NCI-H460 (cell line): Measurements from ENCODE around the gene SFXN5. TPM values are rescaled to one million over a fixed set of nuclear protein-coding genes. Genes with fewer than 3 reads are reported as not detected.
A peak's percentile ranks its signal among the peaks of the same experiment; 100 is the strongest.
"Not testable (repeated sequence)": the region's sequence is repeated elsewhere in the genome, so short reads cannot be mapped to it uniquely, and the experiment has no call there.

Experiments used
- DNase-seq: peaks from one replicate; pipeline ENCODE4 v3.0.0-alpha.2; 2016; ENCODE audit warnings: low read depth; ENCODE audit errors: extremely low read depth
- total RNA-seq: library from RNA; depleted of rRNA; stranded (reverse); fragments of >200 nt; shearing (Covaris generic); gene quantifications from 2 replicates; pipeline ENCODE4 v1.2.3, GENCODE V29; 2014

The SFXN5 gene
- total RNA-seq, 1 experiment from 2014 or later: 13.4 TPM

DNA sequence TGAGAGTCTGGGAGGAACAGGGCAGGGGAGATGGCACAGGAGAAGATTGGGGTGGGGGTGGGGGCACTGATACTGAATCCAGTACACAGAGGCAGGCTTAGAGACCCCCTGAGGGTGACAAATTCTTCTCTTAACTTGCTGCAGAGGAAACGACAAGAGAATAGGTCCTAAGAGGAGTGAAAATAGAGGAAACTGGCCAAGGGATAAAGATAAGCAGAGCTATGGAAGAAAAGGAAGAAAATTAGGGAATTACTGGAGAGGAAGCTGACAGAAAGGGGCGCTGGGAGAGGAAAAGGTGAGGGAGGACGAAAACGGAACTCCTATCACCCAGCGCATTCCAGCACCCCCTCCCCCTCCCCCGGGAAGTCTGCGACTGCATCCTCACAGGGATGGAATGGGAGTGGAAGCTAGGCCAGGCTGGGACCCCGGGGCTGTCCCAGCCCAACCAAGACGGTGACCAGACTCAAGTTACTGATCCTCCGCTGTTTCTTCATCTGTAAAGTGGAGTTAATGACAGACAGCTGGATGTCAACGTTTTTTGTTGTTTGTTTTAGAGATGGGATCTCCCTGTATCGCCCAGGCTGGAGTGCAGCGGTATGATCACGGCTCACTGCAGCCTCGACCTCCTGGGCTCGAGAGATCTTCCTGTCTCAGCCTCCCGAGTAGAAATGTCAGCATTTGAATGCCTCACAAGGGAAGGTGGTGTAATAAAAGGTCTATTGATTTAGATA is 156.8 kb downstream of the SFXN5 start:
- DNase-seq: no peak

- no peak for DNase-seq
Observed at GRCh38 chr2:72914206-72914559, 157.3 kb downstream of the SFXN5 start.

GRCh38 chr2:72913486-72914205 is 157.9 kb downstream of the SFXN5 start:
- no peak for DNase-seq

- DNase-seq: no peak
Observed at GRCh38 chr2:72911256-72911655, 160.3 kb downstream of the SFXN5 start.

DNA sequence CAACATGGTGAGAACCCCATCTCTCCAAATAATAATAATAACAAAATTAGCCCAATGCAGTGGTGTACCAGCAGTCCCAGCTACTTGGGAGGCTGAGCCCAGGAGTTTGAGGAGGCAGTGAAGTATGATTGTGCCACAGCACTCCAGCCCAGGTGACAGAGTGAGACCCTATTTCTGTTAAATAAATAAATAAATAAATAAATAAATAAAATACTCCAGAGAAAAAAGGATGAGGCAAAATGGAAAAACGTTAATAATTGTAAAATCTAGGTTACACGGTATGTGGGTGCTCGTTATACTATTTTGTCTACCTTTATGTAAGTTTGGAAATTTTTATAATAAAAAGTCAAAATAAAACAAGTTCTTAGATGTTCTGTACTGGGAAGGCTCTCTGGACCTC is 162.8 kb downstream of the SFXN5 start:
- DNase-seq: no peak

DNA sequence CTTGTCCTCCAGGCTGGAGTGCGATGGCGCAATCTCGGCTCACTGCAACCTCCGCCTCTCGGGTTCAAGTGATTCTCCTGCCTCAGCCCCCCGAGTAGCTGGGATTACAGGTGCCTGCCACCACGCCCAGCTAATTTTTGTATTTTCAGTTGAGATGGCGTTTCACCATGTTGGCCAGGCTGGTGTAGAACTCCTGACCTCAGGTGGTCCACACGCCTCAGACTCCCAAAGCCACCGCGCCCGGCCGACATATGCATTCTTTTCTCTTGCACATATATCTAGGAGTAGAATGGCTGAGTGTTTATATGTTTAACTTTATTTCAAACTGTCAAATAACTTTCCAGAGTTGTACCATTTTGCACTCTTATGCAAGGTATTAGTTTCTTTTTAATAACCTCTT is 164.1 kb downstream of the SFXN5 start:
- not testable (repeated sequence) for DNase-seq

DNA sequence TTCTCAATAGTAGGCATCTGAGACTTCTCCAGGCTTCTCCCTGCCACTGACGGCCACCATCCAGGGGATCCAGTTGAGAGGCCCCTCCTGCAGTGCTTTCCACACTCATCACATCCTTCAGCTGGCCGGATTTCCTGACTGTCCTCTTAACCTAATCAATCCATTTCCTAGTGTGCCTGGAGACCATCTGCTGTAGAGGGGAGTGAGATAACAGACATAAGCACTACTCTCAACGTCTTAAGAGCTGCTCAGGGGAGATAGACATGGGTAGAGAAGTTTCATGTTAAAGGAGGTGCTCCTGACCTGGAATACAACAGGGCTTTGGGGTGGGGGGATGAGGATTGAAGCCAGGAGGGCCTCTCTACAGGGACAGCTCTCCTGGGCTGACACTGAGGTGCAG is 170.1 kb downstream of the SFXN5 start:
- DNase-seq: no peak

GRCh38 chr2:72900191-72900825 is 171.2 kb downstream of the SFXN5 start:
- DNase-seq: no peak

DNA sequence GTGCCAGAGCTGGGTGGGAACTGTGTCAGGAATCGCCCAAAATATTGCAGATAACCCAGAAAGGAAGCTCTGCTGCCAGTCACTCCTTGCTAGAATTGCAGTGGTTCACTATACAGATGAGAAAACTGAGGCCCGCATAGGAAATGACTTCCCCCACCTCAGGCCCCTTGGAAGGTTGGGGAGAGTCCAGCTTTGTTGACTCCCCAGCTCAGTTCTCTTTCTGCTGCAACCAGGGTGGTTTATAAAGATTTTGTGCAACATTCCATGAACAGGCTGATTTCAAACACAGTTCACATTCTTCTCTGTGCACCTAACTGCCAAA is 173.0 kb downstream of the SFXN5 start:
- no peak for DNase-seq

DNA sequence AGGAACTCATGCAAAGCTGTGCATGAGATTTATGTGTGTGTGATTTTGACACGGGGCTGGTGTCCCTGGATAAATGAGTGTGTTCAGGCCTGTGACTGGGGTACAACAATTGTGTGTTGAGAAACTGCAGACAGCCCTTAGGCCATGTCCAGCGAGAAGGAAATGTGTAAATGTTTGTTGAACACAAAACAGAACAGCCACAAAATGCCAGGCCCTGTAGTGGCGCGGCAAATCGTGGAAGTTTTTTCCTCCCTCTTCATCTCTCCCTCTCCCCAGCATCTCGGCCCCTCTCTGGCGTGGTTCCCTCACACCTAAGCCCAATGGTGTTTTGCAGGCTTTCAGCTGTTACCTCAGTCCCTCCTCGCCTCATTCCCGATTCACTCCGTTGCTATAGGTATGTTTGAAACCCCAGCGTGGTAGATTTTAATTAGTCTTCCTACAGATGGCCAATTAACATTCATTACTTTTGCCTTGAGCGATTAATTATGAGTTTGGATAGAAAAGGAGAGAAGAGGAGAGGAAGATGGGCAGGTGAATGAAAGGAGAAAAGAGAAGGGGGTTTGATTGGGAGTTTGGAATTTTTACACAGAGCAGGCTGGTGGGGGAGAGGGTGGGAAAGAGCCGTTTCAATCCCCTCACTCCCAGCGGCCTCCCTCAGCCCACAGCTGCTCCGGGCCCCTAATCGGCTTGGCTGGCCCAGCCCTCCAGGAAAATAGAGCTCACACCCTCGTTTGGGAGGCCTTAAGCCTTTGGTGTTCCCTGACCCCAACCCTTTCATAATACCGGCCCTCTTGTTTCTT is 173.5 kb downstream of the SFXN5 start:
- no peak for DNase-seq

DNA sequence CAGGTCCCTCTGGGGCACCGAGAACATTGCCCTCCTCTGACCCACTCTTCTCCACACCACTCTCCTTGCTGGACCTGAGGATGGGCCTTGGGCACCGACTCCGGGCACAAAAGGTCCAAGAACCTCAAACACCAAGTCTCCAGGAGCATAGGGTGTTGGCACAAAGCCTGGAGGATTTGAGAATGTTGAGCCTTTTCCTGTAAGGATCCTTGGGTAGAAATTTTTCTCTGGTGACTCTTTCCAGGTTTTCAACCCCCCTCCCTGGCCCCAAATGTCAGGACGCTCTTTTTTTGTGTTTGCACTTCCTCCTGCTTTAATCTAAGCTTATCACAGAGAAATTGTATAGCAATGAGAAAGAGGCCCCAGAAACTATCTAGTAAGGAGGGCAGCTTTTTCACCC is 175.1 kb downstream of the SFXN5 start:
- DNase-seq: no peak

GRCh38 chr2:72895759-72896281 is 175.7 kb downstream of the SFXN5 start:
- no peak for DNase-seq

- no peak for DNase-seq
Observed at GRCh38 chr2:72895154-72895553, 176.4 kb downstream of the SFXN5 start.

DNA sequence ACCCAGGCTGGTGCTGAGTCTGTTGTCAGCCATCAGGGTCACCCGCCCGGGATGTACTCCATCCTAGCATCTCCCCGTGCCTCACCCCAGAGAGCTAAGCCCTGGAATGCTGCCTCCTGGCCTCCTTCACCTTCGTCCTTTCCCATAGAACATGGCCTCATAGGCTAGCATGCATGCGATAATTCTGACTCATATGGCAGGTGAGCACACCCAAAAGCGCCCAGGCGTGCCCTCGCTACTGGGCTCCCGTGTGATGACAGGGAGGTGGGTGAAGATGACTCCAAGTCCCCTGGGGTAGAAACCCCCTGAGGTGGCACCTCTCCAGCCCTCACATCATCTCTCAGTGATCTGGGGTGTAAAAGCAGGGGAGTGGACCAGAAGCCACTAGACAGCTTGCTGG is 177.0 kb downstream of the SFXN5 start:
- DNase-seq: no peak

GRCh38 chr2:72893594-72894319 is 177.8 kb downstream of the SFXN5 start:
- DNase-seq: peak; percentile 60

GRCh38 chr2:72892506-72893173 is 178.9 kb downstream of the SFXN5 start:
- peak; percentile 72 for DNase-seq
